ENCODE results near the gene NEK4. TPM values are rescaled to one million over a fixed set of nuclear protein-coding genes. Genes with fewer than 3 reads are reported as not detected.

NEK4 gene
- total and polyA plus RNA-seq, 10 of the 15 experiments (the other 5 are each of a cell fraction or from before 2014, with no cell fraction given): 7.0 to 29.1 (median 16.4) TPM

GRCh38 chr3:52816654-52817053, 45.9 kb upstream of the NEK4 start:
- Histone ChIP-seq H2AFZ (ENCODE audit: control insufficient read depth, low read depth, low read length) (no peak overlapping the region), H3K4me3 (no peak overlapping the region), H3K27ac (ENCODE audit: control insufficient read depth, insufficient read depth) (no peak overlapping the region), H3K27me3 (replicated peaks in 1 of 2; ENCODE audit: control insufficient read depth in 2 of 2, insufficient read depth in 2 of 2, low read length in 1 of 2) (no peaks in the 10 kb centered on the region), H4K20me1 (ENCODE audit: control insufficient read depth, insufficient read depth) (no peaks in the 10 kb centered on the region), H3K4me2 (ENCODE audit: control insufficient read depth, insufficient read depth) (no peak overlapping the region), H3K9me3 (replicated peaks; ENCODE audit: control insufficient read depth, insufficient read depth, low read length) (no peaks in the 10 kb centered on the region), H3K4me1 (ENCODE audit: control insufficient read depth, insufficient read depth, low read length) (no peaks in the 10 kb centered on the region), H3K36me3 (ENCODE audit: control insufficient read depth in 2 of 2, insufficient read depth in 2 of 2, low read length in 1 of 2) (no peaks in the 10 kb centered on the region), H3K9ac (ENCODE audit: control insufficient read depth, insufficient read depth, low read length) (no peak overlapping the region), H3K79me2 (ENCODE audit: control insufficient read depth, insufficient read depth, low read length) (no peaks in the 10 kb centered on the region)
- CTCF ChIA-PET: interaction anchor here (0.9 to 1.0 kb wide), 2 partner anchors 10 to 28 kb away, joined by 3 to 4 read pairs; no protein-coding TSS in a partner anchor
- no peak for ATAC-seq
- in situ Hi-C loops (cut with MboI) (no loop called here), intact Hi-C loops (cut with micrococcal nuclease; ENCODE audit: unreplicated experiment) (no loop called here)
- no peak for DNase-seq (ENCODE audit: low read depth, low spot score)
- SMC1A ChIA-PET (ENCODE audit: uncharacterized antibody, unreplicated experiment): no interaction called here
- no TSS peak for BruUV-seq (replicated peaks)
- POLR2A ChIA-PET: no interaction called here
- WGBS (ENCODE audit: insufficient coverage, insufficient replicate concordance, low lambda C conversion rate, missing lambda C conversion rate): 77% methylated on average over 10 of the region's 10 CpGs
- RAD21 ChIA-PET (ENCODE audit: unreplicated experiment): no interaction called here
- TF ChIP-seq ZBTB11 (CRISPR knock-in tag; IDR thresholded peaks at IDR 0.05) (no peak), EED (IDR thresholded peaks at IDR 0.05; ENCODE audit: low read depth) (no peak), SUZ12 (IDR thresholded peaks at IDR 0.05; ENCODE audit: unreplicated experiment) (no peak), RUNX3 (IDR thresholded peaks at IDR 0.05; ENCODE audit: low read length) (no peak), RELA (IDR thresholded peaks at IDR 0.05; ENCODE audit: borderline replicate concordance, partially characterized antibody) (no peak), SUPT20H (IDR thresholded peaks at IDR 0.05; ENCODE audit: borderline replicate concordance, control insufficient read depth, low read depth, low read length) (no peak), PBX3 (IDR thresholded peaks at IDR 0.05; ENCODE audit: insufficient replicate concordance, low read depth, low read length) (no peak), CHD4 (IDR thresholded peaks at IDR 0.05) (no peak), SPI1 (IDR thresholded peaks at IDR 0.05; ENCODE audit: borderline replicate concordance, insufficient read depth, low read depth, low read length) (no peak), ZNF274 (IDR thresholded peaks at IDR 0.05; ENCODE audit: insufficient read depth, insufficient read length) (no peak), WRNIP1 (IDR thresholded peaks at IDR 0.05; ENCODE audit: borderline replicate concordance, low read depth, low read length) (no peak)
- no peak for FAIRE-seq

Measured in GM12878 (cell line).